ENCODE results near the gene LEFTY1.

GRCh38 chr1:225921734-225922709 lies 33.1 kb upstream of the LEFTY1 start:
- TF ChIP-seq CTCF (IDR thresholded peaks at IDR 0.05; ENCODE audit: low read depth, low read length, poor library complexity, severe bottlenecking) (no peak), EZH2phosphoT487 (IDR thresholded peaks at IDR 0.05; ENCODE audit: borderline replicate concordance, low read length) (no peak)

Data from DOHH2 (cell line).